ENCODE data around the gene KRT5.

The KRT5 gene

DNA sequence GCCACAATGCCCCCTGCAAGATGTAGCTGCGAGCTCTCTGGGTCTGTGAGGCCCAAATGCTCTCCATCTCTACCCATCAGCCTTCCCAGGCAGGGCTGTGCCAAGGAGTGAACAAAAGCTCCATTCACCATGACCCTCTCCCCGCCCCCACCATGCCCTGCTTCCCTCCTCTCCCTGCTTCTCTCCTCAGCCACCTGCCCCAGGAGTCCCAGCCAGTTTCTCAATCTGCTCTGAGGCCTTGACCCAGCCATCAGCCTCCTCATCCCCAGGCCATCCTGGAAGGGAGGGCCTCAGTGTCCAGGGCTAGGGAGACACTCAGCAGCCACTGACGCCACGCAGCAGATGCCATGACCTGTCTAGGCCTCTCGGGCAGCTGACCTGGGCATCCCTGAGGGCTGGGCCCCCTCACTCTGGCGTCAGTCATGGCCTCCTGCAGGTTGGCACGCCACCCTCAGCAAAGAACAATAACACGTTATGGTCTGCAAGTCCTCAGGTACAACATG is 8.5 kb upstream of the KRT5 start:
- Histone ChIP-seq H3K9ac (ENCODE audit: low read depth in 1 of 2, low read length in 2 of 2) (no peak overlapping the region), H3K4me1 (ENCODE audit: control insufficient read depth in 1 of 2, insufficient read depth in 2 of 2, low read length in 2 of 2) (no peaks in the 10 kb centered on the region), H3K27me3 (ENCODE audit: control insufficient read depth in 1 of 2, insufficient read depth in 2 of 2, low read length in 2 of 2) (no peaks in the 10 kb centered on the region), H3K36me3 (ENCODE audit: control insufficient read depth in 1 of 2, insufficient read depth in 2 of 2, low read length in 2 of 2) (no peaks in the 10 kb centered on the region), H3K9me3 (ENCODE audit: control insufficient read depth in 1 of 2, low read length in 2 of 2) (no peaks in the 10 kb centered on the region), H3K4me3 (ENCODE audit: low read depth in 1 of 2, low read length in 2 of 2) (no peak overlapping the region), H3K27ac (ENCODE audit: low read depth, low read length) (no peak overlapping the region)

DNA sequence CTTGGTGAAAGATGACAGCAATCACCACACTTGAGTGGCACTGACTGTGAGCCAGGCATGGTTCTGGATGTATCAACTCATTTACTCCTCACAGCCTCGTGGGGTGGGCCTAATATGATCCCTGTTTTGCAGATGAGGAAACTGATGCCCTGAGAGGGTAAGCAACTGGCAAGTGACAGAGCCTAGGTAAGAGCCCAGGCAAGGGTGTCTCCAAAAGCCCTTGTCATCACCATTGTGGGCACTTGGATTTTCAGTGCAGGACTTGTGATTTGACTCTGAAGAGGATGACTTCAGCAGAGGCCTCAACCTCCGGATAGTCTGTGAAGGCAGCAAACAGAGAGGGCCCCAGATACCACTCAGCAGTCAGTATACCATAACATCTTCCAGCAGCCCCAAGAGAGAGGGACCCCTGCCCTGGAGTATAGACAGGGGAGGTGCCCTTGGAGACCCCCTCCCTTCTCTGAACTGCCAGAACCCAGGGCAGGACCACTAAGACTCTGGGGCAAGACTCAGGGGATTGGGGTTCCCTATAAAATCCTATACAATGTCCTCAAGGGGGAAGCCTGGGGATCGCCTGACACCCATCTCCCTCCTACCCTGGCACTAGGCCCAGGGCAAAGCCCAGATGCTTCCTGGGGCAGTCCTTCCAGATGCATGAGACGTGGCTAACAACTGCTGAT is 7.1 kb upstream of the KRT5 start:
- Histone ChIP-seq H3K27ac (ENCODE audit: low read depth, low read length) (no peak overlapping the region), H3K4me1 (ENCODE audit: control insufficient read depth in 1 of 2, insufficient read depth in 2 of 2, low read length in 2 of 2) (no peaks in the 10 kb centered on the region), H3K36me3 (ENCODE audit: control insufficient read depth in 1 of 2, insufficient read depth in 2 of 2, low read length in 2 of 2) (no peaks in the 10 kb centered on the region), H3K9me3 (ENCODE audit: control insufficient read depth in 1 of 2, low read length in 2 of 2) (no peaks in the 10 kb centered on the region), H3K4me3 (ENCODE audit: low read depth in 1 of 2, low read length in 2 of 2) (no peak overlapping the region), H3K27me3 (ENCODE audit: control insufficient read depth in 1 of 2, insufficient read depth in 2 of 2, low read length in 2 of 2) (peaks cover 2 to 5% of the 10 kb centered on the region in 2 donors), H3K9ac (ENCODE audit: low read depth in 1 of 2, low read length in 2 of 2) (no peak overlapping the region)

DNA sequence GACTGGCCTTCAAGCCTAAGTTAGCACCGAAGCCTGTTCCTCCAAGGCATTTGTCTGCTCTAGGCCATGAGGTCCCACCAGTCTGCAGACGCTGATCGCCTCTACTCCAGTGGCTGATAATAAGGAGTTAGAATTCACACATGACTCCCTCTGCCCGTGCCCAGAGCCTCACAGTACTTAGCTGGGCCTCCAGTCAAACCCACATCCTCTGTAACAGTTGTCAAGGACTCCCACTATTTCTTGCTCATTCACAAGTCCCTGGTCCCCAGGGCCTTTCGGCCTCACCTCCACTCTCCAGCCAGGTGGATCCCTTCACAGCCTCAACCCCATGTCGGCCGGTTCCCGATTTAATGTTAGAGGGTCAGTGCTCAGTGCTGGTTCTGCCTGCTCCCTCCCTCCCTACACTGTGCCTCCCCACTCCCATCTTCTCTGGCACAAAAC is 6.3 kb upstream of the KRT5 start:
- peaks cover 0 to 3% of the 10 kb centered on the region in 2 donors for H3K4me1 ChIP-seq (ENCODE audit: control insufficient read depth in 1 of 2, insufficient read depth in 2 of 2, low read length in 2 of 2)
- H3K4me3 ChIP-seq (ENCODE audit: low read depth in 1 of 2, low read length in 2 of 2), result no peak overlapping the region
- H3K27ac ChIP-seq (ENCODE audit: low read depth, low read length), result no peak overlapping the region
- H3K9me3 ChIP-seq (ENCODE audit: control insufficient read depth in 1 of 2, low read length in 2 of 2), result no peaks in the 10 kb centered on the region
- no peaks in the 10 kb centered on the region for H3K36me3 ChIP-seq (ENCODE audit: control insufficient read depth in 1 of 2, insufficient read depth in 2 of 2, low read length in 2 of 2)
- peaks cover 3 to 5% of the 10 kb centered on the region in 2 donors for H3K27me3 ChIP-seq (ENCODE audit: control insufficient read depth in 1 of 2, insufficient read depth in 2 of 2, low read length in 2 of 2)
- H3K9ac ChIP-seq (ENCODE audit: low read depth in 1 of 2, low read length in 2 of 2), result no peak overlapping the region

DNA sequence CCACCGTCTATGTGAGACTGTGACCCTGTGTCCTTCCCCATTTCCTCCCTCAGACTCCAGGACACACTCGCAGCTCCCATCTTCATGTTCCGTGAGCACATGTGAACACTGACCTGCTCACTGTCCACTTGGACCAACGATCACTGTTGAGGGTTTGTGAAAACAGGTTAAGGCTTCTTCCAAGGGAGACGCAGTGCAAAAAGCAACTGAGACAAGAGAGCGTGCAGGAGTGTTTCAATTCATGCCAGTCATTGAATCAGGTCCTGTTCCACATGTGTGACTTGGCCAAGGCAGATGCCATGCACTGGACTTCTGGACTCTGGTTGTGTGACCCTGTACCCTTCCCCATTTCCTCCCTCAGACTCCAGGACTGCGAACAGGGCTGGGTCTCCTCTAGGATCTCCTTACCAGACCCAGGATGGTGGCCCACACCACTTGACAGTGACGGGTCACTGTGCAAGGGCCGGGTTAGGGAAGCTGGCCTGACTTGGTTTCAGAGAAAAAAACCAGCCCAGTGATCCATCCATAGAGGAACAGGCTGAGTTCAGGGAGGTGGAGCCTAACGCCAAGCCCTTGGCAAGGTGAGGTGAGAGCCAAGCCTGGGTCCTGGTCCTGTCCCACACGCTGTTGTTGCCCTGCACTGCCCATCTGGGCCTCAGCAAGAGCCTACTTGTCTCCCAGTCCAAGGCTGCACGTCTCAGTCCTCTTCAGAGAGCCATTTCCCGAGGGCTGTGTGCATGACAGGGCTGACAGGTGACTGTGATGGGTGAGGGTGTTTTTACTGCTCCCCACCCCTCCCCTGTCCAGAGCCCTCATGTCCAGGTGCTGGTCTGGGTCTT is 5.7 kb upstream of the KRT5 start:
- no peak overlapping the region for H3K9ac ChIP-seq (ENCODE audit: low read depth in 1 of 2, low read length in 2 of 2)
- no peaks in the 10 kb centered on the region for H3K36me3 ChIP-seq (ENCODE audit: control insufficient read depth in 1 of 2, insufficient read depth in 2 of 2, low read length in 2 of 2)
- peaks cover 3 to 5% of the 10 kb centered on the region in 2 donors for H3K27me3 ChIP-seq (ENCODE audit: control insufficient read depth in 1 of 2, insufficient read depth in 2 of 2, low read length in 2 of 2)
- H3K4me3 ChIP-seq (ENCODE audit: low read depth in 1 of 2, low read length in 2 of 2), result no peak overlapping the region
- H3K4me1 ChIP-seq (ENCODE audit: control insufficient read depth in 1 of 2, insufficient read depth in 2 of 2, low read length in 2 of 2), result peaks cover 3 to 5% of the 10 kb centered on the region in 2 donors
- no peaks in the 10 kb centered on the region for H3K9me3 ChIP-seq (ENCODE audit: control insufficient read depth in 1 of 2, low read length in 2 of 2)
- no peak overlapping the region for H3K27ac ChIP-seq (ENCODE audit: low read depth, low read length)

DNA sequence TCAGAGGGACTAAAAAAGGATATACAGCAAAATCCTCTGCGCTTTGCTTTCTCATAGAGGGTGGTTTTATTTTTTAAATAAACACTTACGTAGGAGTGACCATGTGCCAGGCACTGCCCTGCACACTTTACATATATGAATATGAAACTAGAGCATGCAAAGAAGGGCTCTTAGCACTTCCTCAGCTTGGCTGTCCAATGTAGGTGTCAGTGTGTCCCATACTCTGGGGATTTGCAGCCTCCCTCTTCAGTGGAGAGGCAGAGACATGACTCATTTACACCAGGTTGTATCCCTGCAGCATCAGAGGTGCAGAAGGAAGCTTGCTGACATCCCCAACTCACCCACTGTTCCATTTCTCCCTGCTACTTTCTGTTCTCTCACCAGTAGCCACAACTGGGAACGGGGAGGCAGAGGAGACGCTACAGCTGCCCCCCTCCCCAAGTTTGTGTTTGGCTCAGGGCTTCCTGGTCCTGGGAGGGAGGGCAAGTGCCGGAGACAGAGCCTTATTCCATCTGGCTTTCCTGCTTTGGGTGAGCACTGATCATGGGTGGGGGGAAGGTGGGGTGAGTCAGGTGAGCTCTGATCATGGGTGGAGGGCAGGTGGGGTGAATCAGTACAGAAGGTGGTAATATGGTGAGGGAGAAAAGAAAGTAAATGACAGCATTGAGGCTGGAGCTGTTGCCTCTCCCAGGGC is 4.9 kb upstream of the KRT5 start:
- H3K27ac ChIP-seq (ENCODE audit: low read depth, low read length), result no peak overlapping the region
- H3K4me1 ChIP-seq (ENCODE audit: control insufficient read depth in 1 of 2, insufficient read depth in 2 of 2, low read length in 2 of 2), result peaks cover 3 to 5% of the 10 kb centered on the region in 2 donors
- H3K36me3 ChIP-seq (ENCODE audit: control insufficient read depth in 1 of 2, insufficient read depth in 2 of 2, low read length in 2 of 2), result no peaks in the 10 kb centered on the region
- H3K9ac ChIP-seq (ENCODE audit: low read depth in 1 of 2, low read length in 2 of 2), result no peak overlapping the region
- no peaks in the 10 kb centered on the region for H3K9me3 ChIP-seq (ENCODE audit: control insufficient read depth in 1 of 2, low read length in 2 of 2)
- no peak overlapping the region for H3K4me3 ChIP-seq (ENCODE audit: low read depth in 1 of 2, low read length in 2 of 2)
- H3K27me3 ChIP-seq (ENCODE audit: control insufficient read depth in 1 of 2, insufficient read depth in 2 of 2, low read length in 2 of 2), result peaks cover 3 to 5% of the 10 kb centered on the region in 2 donors

DNA sequence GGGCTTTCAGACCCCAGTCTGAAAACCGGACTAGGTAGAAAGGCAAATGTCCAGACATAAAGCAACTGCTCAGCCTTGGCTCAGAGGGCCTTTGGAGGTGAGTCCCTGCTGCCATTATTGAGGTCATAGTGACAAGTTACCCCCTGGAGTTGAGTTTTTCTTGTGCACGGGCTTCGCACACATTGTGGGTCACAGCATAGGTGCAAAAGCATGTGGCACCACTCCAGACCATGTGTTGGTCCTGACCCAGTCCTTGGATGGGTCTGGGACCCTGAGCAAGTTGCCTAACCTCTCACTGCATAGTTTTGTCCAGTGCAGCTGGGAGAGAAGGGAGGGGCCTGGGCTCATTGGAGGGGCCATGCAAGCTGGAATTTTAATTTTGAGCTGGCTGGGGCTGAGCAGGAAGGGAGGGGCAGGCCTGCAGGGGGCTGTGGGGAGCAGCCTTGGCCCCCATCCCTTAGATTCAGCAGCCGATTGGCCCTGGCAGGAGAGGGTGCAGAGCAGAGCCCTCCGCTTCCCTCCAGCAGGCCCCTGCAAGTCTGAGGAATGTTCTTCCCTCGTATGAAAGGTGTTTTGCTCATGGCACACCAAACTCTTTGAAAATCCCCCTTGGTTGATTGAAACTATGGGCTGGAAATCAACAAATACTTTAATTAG is 4.2 kb upstream of the KRT5 start:
- peaks cover 3 to 5% of the 10 kb centered on the region in 2 donors for H3K4me1 ChIP-seq (ENCODE audit: control insufficient read depth in 1 of 2, insufficient read depth in 2 of 2, low read length in 2 of 2)
- H3K9ac ChIP-seq (ENCODE audit: low read depth in 1 of 2, low read length in 2 of 2), result no peak overlapping the region
- H3K4me3 ChIP-seq (ENCODE audit: low read depth in 1 of 2, low read length in 2 of 2), result no peak overlapping the region
- H3K36me3 ChIP-seq (ENCODE audit: control insufficient read depth in 1 of 2, insufficient read depth in 2 of 2, low read length in 2 of 2), result no peaks in the 10 kb centered on the region
- peaks cover 3 to 5% of the 10 kb centered on the region in 2 donors for H3K27me3 ChIP-seq (ENCODE audit: control insufficient read depth in 1 of 2, insufficient read depth in 2 of 2, low read length in 2 of 2)
- H3K27ac ChIP-seq (ENCODE audit: low read depth, low read length), result no peak overlapping the region
- no peaks in the 10 kb centered on the region for H3K9me3 ChIP-seq (ENCODE audit: control insufficient read depth in 1 of 2, low read length in 2 of 2)

DNA sequence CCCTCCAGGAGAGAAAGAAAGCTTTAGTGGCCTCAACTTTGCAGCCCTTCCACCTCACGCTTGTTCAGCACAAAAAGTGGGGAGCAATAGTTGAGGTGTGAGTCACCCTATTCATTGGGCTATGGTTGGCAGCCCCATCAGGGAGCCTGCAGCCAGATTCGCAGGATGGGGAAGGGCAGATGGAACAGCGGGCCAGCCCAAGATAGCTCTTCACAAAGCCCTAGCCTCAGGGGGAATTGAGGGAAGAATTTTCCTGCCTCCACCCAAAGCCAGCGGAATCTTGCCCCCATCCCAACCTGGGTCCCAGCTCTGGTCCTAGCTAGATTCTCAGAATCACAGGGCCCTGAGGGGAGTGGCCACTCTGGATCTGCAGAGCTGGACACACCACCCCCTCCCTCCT is 3.6 kb upstream of the KRT5 start:
- Histone ChIP-seq H3K9me3 (ENCODE audit: control insufficient read depth in 1 of 2, low read length in 2 of 2) (no peaks in the 10 kb centered on the region), H3K27me3 (ENCODE audit: control insufficient read depth in 1 of 2, insufficient read depth in 2 of 2, low read length in 2 of 2) (peaks cover 3 to 5% of the 10 kb centered on the region in 2 donors), H3K4me3 (ENCODE audit: low read depth in 1 of 2, low read length in 2 of 2) (no peak overlapping the region), H3K36me3 (ENCODE audit: control insufficient read depth in 1 of 2, insufficient read depth in 2 of 2, low read length in 2 of 2) (no peaks in the 10 kb centered on the region), H3K9ac (ENCODE audit: low read depth in 1 of 2, low read length in 2 of 2) (no peak overlapping the region), H3K4me1 (ENCODE audit: control insufficient read depth in 1 of 2, insufficient read depth in 2 of 2, low read length in 2 of 2) (peaks cover 3 to 5% of the 10 kb centered on the region in 2 donors), H3K27ac (ENCODE audit: low read depth, low read length) (no peak overlapping the region)

DNA sequence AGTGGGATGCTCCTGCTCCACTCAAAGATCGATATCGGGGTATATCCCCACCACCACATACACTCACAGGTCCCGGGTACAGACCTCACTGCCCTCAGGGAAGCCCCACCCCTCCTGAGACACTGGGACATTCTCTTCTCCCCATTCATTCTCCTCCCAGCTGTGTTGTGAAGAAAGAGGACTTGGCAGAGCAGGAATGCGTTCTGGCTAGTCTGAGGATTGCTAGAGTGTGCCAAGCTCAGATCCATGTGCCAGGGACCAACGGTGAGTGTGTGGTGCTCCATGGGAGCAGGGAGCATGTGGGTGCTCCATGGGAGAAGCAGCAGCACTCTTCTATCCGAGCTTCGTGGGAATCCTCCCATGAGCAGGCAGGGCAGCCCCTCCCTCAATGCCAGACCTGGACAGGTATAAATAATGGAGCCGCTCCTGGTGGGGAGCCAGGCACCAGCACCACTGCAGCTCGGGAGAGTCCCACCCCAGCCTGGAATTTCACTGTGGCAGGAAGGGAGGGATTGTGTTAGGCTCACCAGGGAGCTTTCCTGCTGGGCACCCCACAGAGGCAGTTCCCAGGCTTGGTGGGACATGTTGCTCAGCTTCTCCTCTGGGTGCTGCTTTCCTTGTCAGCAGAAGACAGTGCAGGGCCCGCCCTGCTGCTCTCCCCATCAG is 2.3 kb upstream of the KRT5 start:
- H3K4me3 ChIP-seq (ENCODE audit: low read depth in 1 of 2, low read length in 2 of 2), result no peak overlapping the region
- H3K27ac ChIP-seq (ENCODE audit: low read depth, low read length), result no peak overlapping the region
- no peaks in the 10 kb centered on the region for H3K36me3 ChIP-seq (ENCODE audit: control insufficient read depth in 1 of 2, insufficient read depth in 2 of 2, low read length in 2 of 2)
- peaks cover 3 to 5% of the 10 kb centered on the region in 2 donors for H3K27me3 ChIP-seq (ENCODE audit: control insufficient read depth in 1 of 2, insufficient read depth in 2 of 2, low read length in 2 of 2)
- no peaks in the 10 kb centered on the region for H3K9me3 ChIP-seq (ENCODE audit: control insufficient read depth in 1 of 2, low read length in 2 of 2)
- no peak overlapping the region for H3K9ac ChIP-seq (ENCODE audit: low read depth in 1 of 2, low read length in 2 of 2)
- peaks cover 3 to 5% of the 10 kb centered on the region in 2 donors for H3K4me1 ChIP-seq (ENCODE audit: control insufficient read depth in 1 of 2, insufficient read depth in 2 of 2, low read length in 2 of 2)

DNA sequence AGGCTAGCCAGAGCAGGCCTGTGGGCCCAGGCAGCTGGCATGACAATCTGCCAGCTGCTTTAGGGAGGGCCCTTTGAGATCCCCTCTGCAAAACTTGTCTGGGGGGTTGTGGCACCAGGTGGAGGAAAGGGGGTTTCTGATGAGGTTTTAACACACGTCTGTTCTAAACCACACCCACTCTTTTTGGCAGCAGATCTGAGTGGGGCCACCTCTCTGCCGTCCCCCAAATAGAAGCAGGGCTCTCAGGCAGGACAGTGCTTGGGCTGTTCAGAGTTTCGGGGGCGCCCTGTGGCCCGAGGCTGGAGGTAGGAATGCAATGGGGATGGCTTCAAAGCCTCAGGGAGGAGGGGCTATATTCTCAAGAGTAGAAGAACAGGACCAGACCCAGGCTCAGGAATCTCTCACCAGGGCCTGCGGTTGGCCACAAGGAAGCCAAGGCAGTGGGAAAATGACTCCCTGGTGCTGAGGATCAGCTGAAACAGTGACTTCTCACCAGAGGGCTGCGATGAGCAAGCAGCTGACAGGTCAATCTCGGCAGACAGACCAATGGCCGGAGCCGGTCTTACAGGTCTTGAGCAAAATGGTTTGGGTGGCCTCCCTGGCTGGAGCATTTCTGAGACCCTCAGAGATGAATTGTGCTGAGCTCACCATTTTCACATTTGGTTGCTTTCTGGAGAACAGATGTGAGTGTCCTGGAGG is 1.5 kb upstream of the KRT5 start:
- peaks cover 3 to 5% of the 10 kb centered on the region in 2 donors for H3K27me3 ChIP-seq (ENCODE audit: control insufficient read depth in 1 of 2, insufficient read depth in 2 of 2, low read length in 2 of 2)
- no peaks in the 10 kb centered on the region for H3K36me3 ChIP-seq (ENCODE audit: control insufficient read depth in 1 of 2, insufficient read depth in 2 of 2, low read length in 2 of 2)
- H3K4me3 ChIP-seq (ENCODE audit: low read depth in 1 of 2, low read length in 2 of 2), result no peak overlapping the region
- H3K27ac ChIP-seq (ENCODE audit: low read depth, low read length), result no peak overlapping the region
- no peak overlapping the region for H3K9ac ChIP-seq (ENCODE audit: low read depth in 1 of 2, low read length in 2 of 2)
- no peaks in the 10 kb centered on the region for H3K9me3 ChIP-seq (ENCODE audit: control insufficient read depth in 1 of 2, low read length in 2 of 2)
- peaks cover 3 to 5% of the 10 kb centered on the region in 2 donors for H3K4me1 ChIP-seq (ENCODE audit: control insufficient read depth in 1 of 2, insufficient read depth in 2 of 2, low read length in 2 of 2)

All from duodenal mucosa (tissue), 2 donors.